Stimulated activated CD4-positive, alpha-beta T cell treated with anti-CD3 and anti-CD28 coated beads, TNF-alpha, amount 100 ng/mL, for 48 hours (primary cell): ENCODE data around the gene FRMD4A.
"Not testable (repeated sequence)": the region's sequence is repeated elsewhere in the genome, so short reads cannot be mapped to it uniquely, and the experiment has no call there.

ENCODE experiments used
- DNase-seq, 3 donors: peaks; one replicate each; pipeline ENCODE4 v3.0.0-alpha.2; 2020; ENCODE audit warnings: low read depth in 3 of 3

Gene FRMD4A

GRCh38 chr10:13722747-13723653 lies 607.7 kb downstream of the FRMD4A start:
- no peak for DNase-seq

GRCh38 chr10:13721486-13721885 lies 609.2 kb downstream of the FRMD4A start:
- no peak for DNase-seq

- DNase-seq, result no peak
These were observed 610.0 kb downstream of the FRMD4A start for GRCh38 chr10:13720699-13721098.

DNA sequence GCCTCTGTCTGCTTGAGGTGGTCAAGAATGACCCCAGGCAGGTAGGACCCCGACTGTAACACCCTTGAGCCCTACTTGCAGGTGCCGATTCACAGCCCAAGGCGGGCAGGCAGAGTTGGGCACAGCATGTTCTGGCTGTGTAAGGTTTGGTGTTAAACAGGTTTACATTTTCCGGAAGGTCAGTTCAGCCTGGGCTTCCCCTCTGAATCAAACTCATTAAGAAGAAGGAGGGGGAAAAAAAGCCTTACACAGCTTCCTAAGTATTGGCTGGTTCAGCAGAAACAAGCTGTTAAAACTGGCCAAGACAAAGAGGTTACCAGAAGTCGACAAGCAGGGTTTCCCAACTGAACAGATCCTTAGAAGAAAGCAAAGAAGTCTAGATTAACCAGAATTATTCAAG lies 611.3 kb downstream of the FRMD4A start:
- DNase-seq, result no peak

- no peak for DNase-seq
These were observed 611.9 kb downstream of the FRMD4A start for GRCh38 chr10:13718820-13719219.

DNA sequence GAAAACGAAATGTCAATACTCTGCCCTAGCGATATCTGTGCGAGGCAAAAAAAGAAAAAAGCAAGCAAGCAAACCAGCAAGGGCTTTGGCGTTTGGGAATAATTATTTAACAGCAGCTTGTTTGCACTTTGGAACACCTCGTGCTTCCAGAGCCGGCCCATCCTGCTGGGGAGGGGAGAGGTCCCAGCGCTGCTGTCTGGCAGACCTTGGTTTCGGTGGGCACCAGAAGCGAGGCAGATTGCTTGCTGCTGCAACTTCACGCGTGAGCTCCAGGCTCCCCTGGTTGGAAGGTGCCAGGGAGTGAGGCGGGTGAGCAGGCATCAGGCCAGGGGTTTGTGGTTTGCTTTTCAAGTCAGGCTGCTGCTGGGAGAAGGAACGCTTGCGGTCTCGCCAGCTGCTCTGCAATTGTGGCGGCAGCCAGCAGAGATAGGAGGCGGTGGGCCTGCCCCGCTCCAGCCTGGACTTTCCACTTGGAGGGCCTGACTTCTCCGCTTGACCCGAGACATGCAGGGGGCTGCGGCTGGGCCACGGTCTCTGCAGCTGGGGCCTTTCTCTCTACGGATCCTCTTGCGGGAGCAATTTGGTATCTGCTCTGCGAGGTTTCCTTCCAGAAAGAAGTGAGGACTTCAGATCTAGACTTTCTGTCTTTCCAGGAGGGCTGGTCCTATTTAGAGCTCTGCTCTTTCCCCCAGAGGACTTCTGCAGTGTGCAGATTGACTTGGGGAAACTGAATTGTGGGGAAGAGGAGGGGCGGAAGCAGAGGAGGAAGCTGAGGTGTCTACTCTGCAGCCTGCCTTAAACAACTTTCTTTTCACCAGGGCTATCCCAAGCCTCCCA lies 612.6 kb downstream of the FRMD4A start:
- DNase-seq, result peak in 1 of 3 donors; percentile 10

GRCh38 chr10:13717571-13717935 lies 613.2 kb downstream of the FRMD4A start:
- no peak for DNase-seq

DNA sequence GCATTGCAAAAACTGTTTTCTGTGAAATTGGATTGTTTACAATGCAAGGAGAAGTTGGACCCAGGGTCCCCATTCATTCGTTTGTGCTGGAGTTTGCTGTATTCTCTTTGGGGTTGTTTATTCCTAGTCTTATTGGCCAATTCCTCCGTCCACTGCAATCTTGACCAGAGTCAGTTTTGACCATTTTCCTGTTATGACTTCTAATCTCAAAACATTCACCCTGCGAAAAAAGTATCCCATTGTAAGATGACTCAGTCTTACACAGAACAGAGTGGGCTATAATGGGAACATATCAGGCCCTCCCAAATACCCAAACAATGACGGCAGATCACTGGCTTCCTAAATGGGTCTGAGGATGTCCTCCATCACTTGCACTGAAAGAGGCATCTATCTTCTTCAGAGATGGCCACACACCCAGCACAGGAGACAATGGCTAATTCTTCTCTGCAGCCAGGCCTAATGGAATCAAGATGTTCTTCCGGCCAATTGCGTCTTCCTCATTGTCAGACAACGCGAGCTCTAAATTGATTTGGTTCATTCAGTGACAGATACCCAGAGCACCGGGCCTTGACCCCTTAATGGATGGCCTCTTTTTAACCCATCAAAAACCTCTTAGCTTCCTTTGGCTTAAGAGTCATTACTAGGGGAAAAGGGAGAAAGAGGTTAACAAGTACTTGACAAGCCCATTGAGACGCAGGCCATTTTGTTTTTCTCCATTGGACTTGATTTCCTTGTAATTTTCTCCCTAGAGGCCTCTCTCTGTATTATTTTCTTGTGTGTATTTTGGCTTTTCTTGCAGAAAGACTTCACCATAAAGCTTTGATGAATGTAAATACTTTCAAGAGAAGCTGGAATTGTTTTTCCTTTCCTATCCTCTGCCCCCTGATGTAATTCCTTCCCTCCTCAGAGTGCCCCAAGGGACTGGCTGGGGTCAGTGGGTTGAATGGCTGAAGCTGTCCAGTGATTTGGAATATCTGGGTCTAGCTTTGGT lies 614.3 kb downstream of the FRMD4A start:
- no peak for DNase-seq

DNA sequence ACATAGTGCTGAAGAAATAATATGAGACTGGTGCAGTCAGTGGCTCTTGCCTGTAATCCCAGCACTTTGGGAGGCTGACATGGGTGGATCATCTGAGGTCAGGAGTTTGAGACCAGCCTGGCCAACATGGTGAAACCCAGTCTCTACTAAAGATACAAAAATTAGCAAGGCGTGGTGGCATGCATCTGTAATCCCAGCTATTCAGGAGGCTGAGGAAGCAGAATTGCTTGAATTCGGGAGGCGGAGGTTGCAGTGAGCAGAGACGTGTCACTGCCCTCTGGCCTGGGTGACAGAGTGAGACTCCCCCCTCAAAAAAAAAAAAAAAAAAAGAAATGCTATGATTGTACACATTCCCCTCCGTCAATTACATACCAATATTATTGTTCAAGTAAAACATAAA lies 615.1 kb downstream of the FRMD4A start:
- not testable (repeated sequence) for DNase-seq

GRCh38 chr10:13715100-13715499 lies 615.6 kb downstream of the FRMD4A start:
- DNase-seq, result no peak

- no peak for DNase-seq
These were observed 617.7 kb downstream of the FRMD4A start for GRCh38 chr10:13712837-13713581.

- no peak for DNase-seq
These were observed 618.3 kb downstream of the FRMD4A start for GRCh38 chr10:13712476-13712836.

GRCh38 chr10:13711291-13711690 lies 619.4 kb downstream of the FRMD4A start:
- no peak for DNase-seq

DNA sequence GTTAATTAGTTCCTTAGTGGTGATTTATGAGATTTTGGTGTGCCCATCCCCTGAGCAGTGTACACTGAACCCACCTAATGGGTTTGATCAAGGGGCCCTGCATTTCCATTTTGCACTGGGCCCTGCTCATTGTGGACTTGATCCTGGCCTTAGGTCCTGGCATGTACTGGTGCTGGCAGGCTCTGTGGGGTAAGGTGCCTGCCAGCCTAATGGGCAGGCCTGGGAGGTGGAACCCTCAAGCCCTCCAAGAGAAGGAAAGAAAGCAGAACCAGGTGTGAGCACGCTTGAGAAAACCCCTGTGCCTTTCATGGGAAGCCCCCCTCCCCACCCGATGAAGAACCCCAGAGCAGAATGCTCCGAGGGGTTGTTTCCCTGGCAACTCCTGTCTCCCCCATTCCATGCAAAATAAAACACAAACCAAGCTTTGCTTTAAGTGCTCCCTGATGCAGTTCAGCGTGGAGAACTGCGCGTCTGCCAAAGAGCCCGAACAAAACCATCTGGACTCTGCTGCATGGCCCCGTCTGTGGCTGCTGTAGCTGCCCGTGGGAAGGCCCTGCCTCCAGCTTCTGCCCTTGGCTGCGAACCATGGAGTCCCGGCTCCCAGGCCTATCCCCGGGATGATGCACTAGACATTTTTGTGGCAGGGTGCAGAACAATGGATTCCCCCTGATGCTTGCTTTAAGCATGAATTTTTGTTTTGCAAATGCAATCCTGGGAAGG lies 620.6 kb downstream of the FRMD4A start:
- no peak for DNase-seq

- DNase-seq, result no peak
These were observed 622.3 kb downstream of the FRMD4A start for GRCh38 chr10:13708256-13708990.

DNA sequence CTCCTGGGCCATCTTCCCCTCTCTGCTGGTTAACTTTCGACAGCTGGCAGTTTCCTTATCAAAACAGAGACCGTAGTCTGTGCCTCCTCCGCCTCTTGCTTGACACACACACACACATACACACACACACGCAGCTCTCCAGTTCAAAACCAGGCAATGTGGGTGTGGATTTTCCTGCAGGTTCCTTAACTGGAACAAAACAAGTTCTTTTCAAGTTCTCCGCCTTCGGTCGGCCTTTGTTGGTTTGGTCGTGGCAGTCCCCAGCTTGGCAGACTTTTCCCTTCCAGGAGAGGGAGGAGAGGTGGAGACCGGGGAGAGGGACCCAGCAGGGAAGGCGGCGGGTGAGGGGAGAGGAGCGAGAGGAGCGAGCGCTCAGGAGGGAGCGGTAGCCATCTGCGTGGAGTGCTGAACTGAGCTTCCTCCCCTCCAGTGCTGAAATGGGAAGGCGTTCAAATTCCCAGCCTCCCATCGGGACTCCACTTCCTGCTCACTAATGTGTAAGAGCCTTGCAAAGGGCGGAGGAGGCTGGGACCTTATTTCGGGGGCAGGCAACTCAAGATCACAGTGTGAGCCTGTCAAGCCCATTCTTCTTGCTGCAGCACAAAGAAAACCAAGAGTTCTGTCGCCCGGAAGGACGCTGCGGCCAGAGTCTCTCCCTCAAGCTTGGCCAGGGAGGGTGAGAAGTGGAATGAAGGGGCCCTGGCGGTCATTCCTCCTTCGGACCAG lies 623.4 kb downstream of the FRMD4A start:
- no peak for DNase-seq

DNA sequence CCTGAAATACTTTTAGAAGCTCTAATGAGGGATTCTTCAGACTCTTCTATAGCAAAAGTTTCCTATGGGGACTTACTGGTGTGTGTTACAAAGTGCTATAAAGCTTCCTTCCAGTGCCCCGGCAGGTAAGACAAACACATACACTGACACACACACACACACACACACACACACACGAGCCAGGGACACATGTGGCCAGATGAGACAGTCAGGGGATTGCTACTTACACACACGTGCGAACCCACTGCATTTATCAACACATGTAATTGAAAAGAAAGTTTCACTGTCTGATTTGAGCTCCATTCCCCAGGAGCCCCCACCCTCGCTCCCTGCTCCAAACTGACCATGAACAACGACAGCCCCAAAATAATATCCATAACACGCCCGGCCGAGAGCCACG lies 624.1 kb downstream of the FRMD4A start:
- DNase-seq, result no peak

GRCh38 chr10:13706175-13706574 lies 624.5 kb downstream of the FRMD4A start:
- DNase-seq, result no peak
